ENCODE results near the gene RAB5IF. TPM values are rescaled to one million over a fixed set of nuclear protein-coding genes. Genes with fewer than 3 reads are reported as not detected.
"Not testable (repeated sequence)": the region's sequence is repeated elsewhere in the genome, so short reads cannot be mapped to it uniquely, and the experiment has no call there.

RAB5IF gene, protein sequence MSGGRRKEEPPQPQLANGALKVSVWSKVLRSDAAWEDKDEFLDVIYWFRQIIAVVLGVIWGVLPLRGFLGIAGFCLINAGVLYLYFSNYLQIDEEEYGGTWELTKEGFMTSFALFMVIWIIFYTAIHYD
- polyA plus RNA-seq (2011; rRNA removed) (125 and 151 TPM in 2 replicates), polyA minus RNA-seq (2011; rRNA and poly(A)+ RNA removed) (31.6 and 47.3 TPM in 2 replicates)

DNA sequence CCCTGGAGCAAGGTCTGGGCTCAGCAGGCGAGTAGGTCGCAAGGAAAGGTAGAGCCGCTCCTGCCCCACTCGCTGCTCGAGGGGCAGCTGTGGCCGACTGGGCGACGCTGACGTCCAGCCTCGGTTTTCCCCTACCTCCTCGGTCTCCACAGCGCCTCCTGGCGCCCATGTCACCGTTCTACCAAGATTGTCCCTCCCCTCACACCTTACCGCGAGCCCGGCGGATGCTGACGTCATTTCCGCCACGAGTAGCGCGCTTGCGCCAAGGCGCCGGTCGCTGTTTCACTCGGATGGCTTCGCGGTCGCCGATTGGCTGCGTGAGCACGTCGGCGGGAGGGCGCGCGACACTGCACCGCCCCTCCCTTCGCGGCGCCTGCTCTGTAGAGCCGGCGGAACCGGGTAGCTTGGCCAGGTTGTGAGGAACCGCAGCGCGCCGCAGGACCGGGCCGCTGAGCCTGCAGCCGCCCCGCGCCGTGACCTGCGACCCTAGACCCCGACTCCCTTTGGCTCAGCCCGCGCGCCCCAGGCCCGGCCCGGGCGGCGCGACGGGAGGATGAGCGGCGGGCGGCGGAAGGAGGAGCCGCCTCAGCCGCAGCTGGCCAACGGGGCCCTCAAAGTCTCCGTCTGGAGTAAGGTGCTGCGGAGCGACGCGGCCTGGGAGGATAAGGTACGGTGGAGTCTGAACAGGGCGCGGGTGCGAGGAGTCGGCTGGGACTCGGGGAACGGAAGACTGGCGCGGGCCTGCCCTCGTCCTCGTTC, at the start of gene RAB5IF:
Gene RAB5IF, plus strand, starts transcription at position 381 of the 759 bp plus-strand sequence. Its CDS starts 173 bp downstream, at position 554.
- H3K4me3 ChIP-seq (ENCODE audit: low read depth, low read length), result peak within 1 kb of the TSS; percentile 99
- peaks cover 2% of the 10 kb centered on the region for H3K27me3 ChIP-seq (ENCODE audit: control insufficient read depth, insufficient read depth, low read length)
- peaks cover 4% of the 10 kb centered on the region; the same call in 1 of the 2 replicates for H3K9me3 ChIP-seq (ENCODE audit: control insufficient read depth, insufficient read depth, low read length)
- peak; percentile 98 for DNase-seq (ENCODE audit: low read depth, low spot score)
- ChIA-PET POLR2A (interaction anchor here (0.6 to 1.6 kb wide), 11 partner anchors 9 to 149 kb away, joined by 3 to 10 read pairs (median 4); no protein-coding TSS in a partner anchor), CTCF (interaction anchor here (0.6 to 2.7 kb wide), 29 partner anchors 9 to 871 kb away, joined by 3 to 27 read pairs (median 4); no protein-coding TSS in a partner anchor)
- peak within 1 kb of the TSS; percentile 32 for H3K27ac ChIP-seq (ENCODE audit: low read depth, low read length)
- peak; percentile 87 for TF ChIP-seq CTCF (IDR thresholded peaks at IDR 0.05; ENCODE audit: low read depth, low read length)

DNA sequence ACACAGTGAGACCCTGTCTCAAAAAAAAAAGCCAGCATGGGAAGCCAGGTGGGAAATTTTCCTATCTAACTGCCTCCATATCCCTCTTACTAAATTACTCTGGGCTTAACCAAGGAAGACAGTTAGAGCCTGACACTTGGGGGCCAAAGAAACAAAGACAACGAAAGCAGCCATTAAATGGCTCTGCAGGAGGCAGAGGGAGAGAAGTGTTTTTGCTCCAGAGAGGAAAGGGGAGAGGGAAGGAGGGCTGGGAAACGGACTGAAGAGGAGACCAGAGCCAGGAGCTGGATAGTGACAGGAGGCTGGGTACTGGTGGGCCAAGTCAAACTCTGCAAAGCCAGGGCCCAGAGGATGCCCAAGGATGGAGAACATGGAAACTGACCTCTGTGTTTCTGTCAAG, 42.9 kb upstream of the RAB5IF start:
- peaks cover 9% of the 10 kb centered on the region for H3K9me3 ChIP-seq (ENCODE audit: control insufficient read depth, insufficient read depth, low read length)
- POLR2A ChIA-PET, result no interaction called here
- CTCF ChIA-PET, result no interaction called here

DNA sequence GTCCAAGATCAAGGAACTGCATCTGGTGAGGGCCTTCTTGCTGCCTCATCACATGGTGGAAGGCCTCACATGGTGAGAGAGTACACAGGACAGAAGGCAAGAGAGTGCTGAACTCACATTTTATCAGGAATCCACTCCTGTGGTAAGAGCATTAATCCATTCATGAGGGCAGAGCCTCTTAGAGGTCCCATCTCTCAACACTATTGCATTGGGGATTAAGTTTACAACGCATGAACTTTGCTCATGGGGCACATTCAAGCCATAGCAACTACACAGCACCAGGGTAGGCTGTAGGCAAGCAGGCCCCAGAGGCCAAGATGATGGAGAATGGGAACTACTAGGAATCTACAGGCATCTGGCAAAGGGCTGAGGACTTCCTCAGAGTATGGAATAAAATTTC, 42.2 kb upstream of the RAB5IF start:
- ChIA-PET CTCF (no interaction called here), POLR2A (no interaction called here)
- peaks cover 9% of the 10 kb centered on the region for H3K9me3 ChIP-seq (ENCODE audit: control insufficient read depth, insufficient read depth, low read length)
- no peak overlapping the region for H3K4me3 ChIP-seq (ENCODE audit: low read depth, low read length)
- H3K27me3 ChIP-seq (ENCODE audit: control insufficient read depth, insufficient read depth, low read length), result no peaks in the 10 kb centered on the region
- H3K27ac ChIP-seq (ENCODE audit: low read depth, low read length), result no peak overlapping the region
- DNase-seq (ENCODE audit: low read depth, low spot score), result no peak
- TF ChIP-seq CTCF (IDR thresholded peaks at IDR 0.05; ENCODE audit: low read depth, low read length), result no peak

More for the DNA sequence above, 42.9 kb upstream of the RAB5IF start:
- H3K4me3 ChIP-seq (ENCODE audit: low read depth, low read length), result no peak overlapping the region
- H3K27ac ChIP-seq (ENCODE audit: low read depth, low read length), result no peak overlapping the region
- no peak for TF ChIP-seq CTCF (IDR thresholded peaks at IDR 0.05; ENCODE audit: low read depth, low read length)
- no peak for DNase-seq (ENCODE audit: low read depth, low spot score)
- H3K27me3 ChIP-seq (ENCODE audit: control insufficient read depth, insufficient read depth, low read length), result no peaks in the 10 kb centered on the region

DNA sequence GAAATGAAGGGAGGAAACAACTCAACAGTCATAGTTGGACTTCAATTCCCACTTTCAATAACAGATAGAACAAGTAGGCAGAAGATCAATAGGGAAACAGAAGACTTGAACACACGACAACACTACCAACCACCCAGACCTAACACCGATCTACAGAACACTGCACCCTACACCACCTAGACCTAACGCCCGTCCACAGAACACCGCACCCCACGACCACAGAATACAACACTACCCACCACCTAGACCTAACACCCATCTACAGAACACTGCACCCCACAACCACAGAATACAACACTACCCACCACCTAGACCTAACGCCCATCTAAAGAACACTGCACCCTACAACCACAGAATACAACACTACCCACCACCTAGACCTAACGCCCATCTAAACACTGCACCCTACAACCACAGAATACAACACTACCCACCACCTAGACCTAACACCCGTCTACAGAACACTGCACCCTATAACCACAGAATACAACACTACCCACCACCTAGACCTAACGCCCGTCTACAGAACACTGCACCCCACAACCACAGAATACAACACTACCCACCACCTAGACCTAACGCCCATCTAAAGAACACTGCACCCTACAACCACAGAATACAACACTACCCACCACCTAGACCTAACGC, 41.4 kb upstream of the RAB5IF start:
- H3K27ac ChIP-seq (ENCODE audit: low read depth, low read length); CTCF ChIA-PET; POLR2A ChIA-PET; H3K9me3 ChIP-seq (ENCODE audit: control insufficient read depth, insufficient read depth, low read length); DNase-seq (ENCODE audit: low read depth, low spot score); H3K4me3 ChIP-seq (ENCODE audit: low read depth, low read length); H3K27me3 ChIP-seq (ENCODE audit: control insufficient read depth, insufficient read depth, low read length): not testable (repeated sequence)

DNA sequence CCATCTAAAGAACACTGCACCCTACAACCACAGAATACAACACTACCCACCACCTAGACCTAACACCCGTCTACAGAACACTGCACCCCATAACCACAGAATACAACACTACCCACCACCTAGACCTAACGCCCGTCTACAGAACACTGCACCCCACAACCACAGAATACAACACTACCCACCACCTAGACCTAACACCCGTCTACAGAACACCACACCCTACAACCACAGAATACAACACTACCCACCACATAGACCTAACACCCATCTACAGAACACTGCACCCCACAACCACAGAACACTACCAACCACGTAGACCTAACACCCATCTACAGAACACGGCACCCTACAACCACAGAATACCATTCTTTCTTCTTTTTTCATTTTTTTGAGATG, 40.9 kb upstream of the RAB5IF start:
- CTCF ChIA-PET, result interaction anchor here (1.5 kb wide), 1 partner anchor 190 kb away, joined by 4 read pairs; no protein-coding TSS in a partner anchor
- DNase-seq (ENCODE audit: low read depth, low spot score); H3K4me3 ChIP-seq (ENCODE audit: low read depth, low read length); H3K9me3 ChIP-seq (ENCODE audit: control insufficient read depth, insufficient read depth, low read length); H3K27ac ChIP-seq (ENCODE audit: low read depth, low read length); POLR2A ChIA-PET; H3K27me3 ChIP-seq (ENCODE audit: control insufficient read depth, insufficient read depth, low read length): not testable (repeated sequence)
